Activated CD4-positive, alpha-beta T cell treated with anti-CD3 and anti-CD28 coated beads, Interleukin-2, amount 10 ng/mL, durations not matched to agents 24 days and 14 days (primary cell): Measurements from ENCODE around the gene REG3A. TPM values are rescaled to one million over a fixed set of nuclear protein-coding genes. Genes with fewer than 3 reads are reported as not detected.
A peak's percentile ranks its signal among the peaks of the same experiment; 100 is the strongest.

Experiments
- DNase-seq: peaks from one replicate; pipeline ENCODE4 v3.0.0; 2022
- H3K27ac Mint-ChIP-seq: one replicate; pipeline ENCODE4 v1.8.0; 2022; ENCODE audit warnings: mild to moderate bottlenecking, mixed read lengths
- H3K27me3 Mint-ChIP-seq: one replicate; pipeline ENCODE4 v1.8.0; 2022; ENCODE audit warnings: mixed read lengths
- H3K36me3 Mint-ChIP-seq: one replicate; pipeline ENCODE4 v1.8.0; 2022; ENCODE audit warnings: low read depth, mild to moderate bottlenecking, mixed read lengths
- H3K4me1 Mint-ChIP-seq: one replicate; pipeline ENCODE4 v1.8.0; 2021; ENCODE audit warnings: mixed read lengths
- H3K4me3 Mint-ChIP-seq: one replicate; pipeline ENCODE4 v1.8.0; 2022; ENCODE audit warnings: mild to moderate bottlenecking, moderate library complexity, mixed read lengths
- H3K9me3 Mint-ChIP-seq: one replicate; pipeline ENCODE4 v1.8.0; 2021; ENCODE audit warnings: mixed read lengths
- intact Hi-C: fragments of 100-400 bp; cut with micrococcal nuclease; formaldehyde crosslinking; loops from one replicate; pipeline ENCODE4 v1.15.1; 2023
- total RNA-seq: library from RNA; stranded (reverse); gene quantifications from 2 replicates; pipeline ENCODE4 v1.2.3, GENCODE V29; 2022

Gene REG3A
- total RNA-seq = not detected in 2 replicates

GRCh38 chr2:79159653-79160052 is at the start of gene REG3A:
Gene REG3A, minus strand, starts transcription at chr2:79159753. Its CDS starts 348 bp downstream, at chr2:79159405.
- intact Hi-C loops = no loop called here
- no peaks in the 10 kb centered on the region for H3K27me3 Mint-ChIP-seq
- no peak within 1 kb of the TSS for H3K4me3 Mint-ChIP-seq
- H3K27ac Mint-ChIP-seq = no peak within 1 kb of the TSS
- no peaks in the 10 kb centered on the region for H3K4me1 Mint-ChIP-seq
- DNase-seq = no peak
- H3K9me3 Mint-ChIP-seq = peaks cover 3% of the 10 kb centered on the region
- H3K36me3 Mint-ChIP-seq = no peaks in the 10 kb centered on the region

GRCh38 chr2:79200762-79201161 is 41.2 kb upstream of the REG3A start:
- no peak overlapping the region for H3K4me3 Mint-ChIP-seq
- H3K36me3 Mint-ChIP-seq = no peaks in the 10 kb centered on the region
- DNase-seq = no peak
- no peaks in the 10 kb centered on the region for H3K9me3 Mint-ChIP-seq
- H3K27ac Mint-ChIP-seq = no peak overlapping the region
- intact Hi-C loops = no loop called here
- H3K4me1 Mint-ChIP-seq = no peaks in the 10 kb centered on the region
- no peaks in the 10 kb centered on the region for H3K27me3 Mint-ChIP-seq

- no peaks in the 10 kb centered on the region for H3K27me3 Mint-ChIP-seq
- intact Hi-C loops = no loop called here
- H3K4me1 Mint-ChIP-seq = no peaks in the 10 kb centered on the region
- no peaks in the 10 kb centered on the region for H3K9me3 Mint-ChIP-seq
- H3K4me3 Mint-ChIP-seq = no peak overlapping the region
- no peak overlapping the region for H3K27ac Mint-ChIP-seq
- DNase-seq = no peak
- no peaks in the 10 kb centered on the region for H3K36me3 Mint-ChIP-seq
Observed at GRCh38 chr2:79191816-79192215, 32.3 kb upstream of the REG3A start.

- no peak for DNase-seq
- no peaks in the 10 kb centered on the region for H3K36me3 Mint-ChIP-seq
- no peaks in the 10 kb centered on the region for H3K9me3 Mint-ChIP-seq
- H3K27me3 Mint-ChIP-seq = no peaks in the 10 kb centered on the region
- intact Hi-C loops = no loop called here
- H3K4me3 Mint-ChIP-seq = no peak overlapping the region
- no peak overlapping the region for H3K27ac Mint-ChIP-seq
- H3K4me1 Mint-ChIP-seq = no peaks in the 10 kb centered on the region
Observed at GRCh38 chr2:79191081-79191480, 31.5 kb upstream of the REG3A start.

- H3K4me3 Mint-ChIP-seq = no peak overlapping the region
- DNase-seq = no peak
Observed at GRCh38 chr2:79189465-79189864, 29.9 kb upstream of the REG3A start.

GRCh38 chr2:79181617-79182016 is 22.1 kb upstream of the REG3A start:
- no peaks in the 10 kb centered on the region for H3K36me3 Mint-ChIP-seq
- intact Hi-C loops = no loop called here
- DNase-seq = no peak
- H3K9me3 Mint-ChIP-seq = peaks cover 9% of the 10 kb centered on the region
- no peaks in the 10 kb centered on the region for H3K4me1 Mint-ChIP-seq
- H3K27ac Mint-ChIP-seq = no peak overlapping the region
- no peak overlapping the region for H3K4me3 Mint-ChIP-seq
- H3K27me3 Mint-ChIP-seq = no peaks in the 10 kb centered on the region

More at GRCh38 chr2:79189465-79189864, 29.9 kb upstream of the REG3A start:
- Mint-ChIP-seq H3K36me3 (no peaks in the 10 kb centered on the region), H3K27ac (no peak overlapping the region), H3K27me3 (no peaks in the 10 kb centered on the region), H3K4me1 (no peaks in the 10 kb centered on the region), H3K9me3 (no peaks in the 10 kb centered on the region)
- intact Hi-C loops = no loop called here

- Mint-ChIP-seq H3K4me1 (no peaks in the 10 kb centered on the region), H3K27ac (no peak overlapping the region), H3K4me3 (no peak overlapping the region), H3K27me3 (no peaks in the 10 kb centered on the region), H3K36me3 (no peaks in the 10 kb centered on the region), H3K9me3 (peaks cover 9% of the 10 kb centered on the region)
- intact Hi-C loops = no loop called here
- no peak for DNase-seq
Observed at GRCh38 chr2:79180092-79180491, 20.5 kb upstream of the REG3A start.

- intact Hi-C loops = no loop called here
- Mint-ChIP-seq H3K27ac (no peak overlapping the region), H3K36me3 (no peaks in the 10 kb centered on the region), H3K9me3 (peaks cover 9% of the 10 kb centered on the region), H3K4me1 (no peaks in the 10 kb centered on the region), H3K27me3 (no peaks in the 10 kb centered on the region), H3K4me3 (no peak overlapping the region)
- DNase-seq = no peak
Observed at GRCh38 chr2:79179036-79179435, 19.5 kb upstream of the REG3A start.

GRCh38 chr2:79178076-79178674 is 18.6 kb upstream of the REG3A start:
- H3K4me1 Mint-ChIP-seq = no peaks in the 10 kb centered on the region
- H3K27me3 Mint-ChIP-seq = no peaks in the 10 kb centered on the region
- H3K27ac Mint-ChIP-seq = no peak overlapping the region
- DNase-seq = no peak
- intact Hi-C loops = no loop called here
- H3K4me3 Mint-ChIP-seq = no peak overlapping the region
- peaks cover 9% of the 10 kb centered on the region for H3K9me3 Mint-ChIP-seq
- no peaks in the 10 kb centered on the region for H3K36me3 Mint-ChIP-seq

- Mint-ChIP-seq H3K4me3 (no peak overlapping the region), H3K27me3 (no peaks in the 10 kb centered on the region), H3K4me1 (no peaks in the 10 kb centered on the region), H3K9me3 (peaks cover 4% of the 10 kb centered on the region), H3K27ac (no peak overlapping the region), H3K36me3 (no peaks in the 10 kb centered on the region)
- intact Hi-C loops = no loop called here
- no peak for DNase-seq
Observed at GRCh38 chr2:79171348-79171958, 11.9 kb upstream of the REG3A start.

- intact Hi-C loops = no loop called here
- Mint-ChIP-seq H3K9me3 (peaks cover 7% of the 10 kb centered on the region), H3K4me1 (no peaks in the 10 kb centered on the region), H3K27me3 (no peaks in the 10 kb centered on the region), H3K27ac (no peak overlapping the region), H3K4me3 (no peak overlapping the region), H3K36me3 (no peaks in the 10 kb centered on the region)
- no peak for DNase-seq
Observed at GRCh38 chr2:79162801-79163200, 3.2 kb upstream of the REG3A start.

GRCh38 chr2:79162132-79162531 is 2.6 kb upstream of the REG3A start:
- no peak overlapping the region for H3K4me3 Mint-ChIP-seq
- no peaks in the 10 kb centered on the region for H3K27me3 Mint-ChIP-seq
- intact Hi-C loops = no loop called here
- no peaks in the 10 kb centered on the region for H3K4me1 Mint-ChIP-seq
- no peak for DNase-seq
- no peaks in the 10 kb centered on the region for H3K36me3 Mint-ChIP-seq
- no peak overlapping the region for H3K27ac Mint-ChIP-seq
- peaks cover 7% of the 10 kb centered on the region for H3K9me3 Mint-ChIP-seq

GRCh38 chr2:79159030-79159429 is 523 bp downstream of the REG3A start:
- intact Hi-C loops = no loop called here
- H3K9me3 Mint-ChIP-seq = peaks cover 3% of the 10 kb centered on the region
- no peaks in the 10 kb centered on the region for H3K4me1 Mint-ChIP-seq
- no peak for DNase-seq
- H3K4me3 Mint-ChIP-seq = no peak overlapping the region
- no peak overlapping the region for H3K27ac Mint-ChIP-seq
- H3K36me3 Mint-ChIP-seq = no peaks in the 10 kb centered on the region
- H3K27me3 Mint-ChIP-seq = no peaks in the 10 kb centered on the region

- DNase-seq = peak; percentile 7
- peaks cover 3% of the 10 kb centered on the region for H3K9me3 Mint-ChIP-seq
- H3K27me3 Mint-ChIP-seq = no peaks in the 10 kb centered on the region
- intact Hi-C loops = no loop called here
- no peaks in the 10 kb centered on the region for H3K4me1 Mint-ChIP-seq
- no peak overlapping the region for H3K4me3 Mint-ChIP-seq
- no peak overlapping the region for H3K27ac Mint-ChIP-seq
- no peaks in the 10 kb centered on the region for H3K36me3 Mint-ChIP-seq
Observed at GRCh38 chr2:79155826-79156476, 3.6 kb downstream of the REG3A start.
